Breast epithelium (tissue), 3 donors: ENCODE measurements around the gene HEXIM2.

Experiments used
- POLR2AphosphoS5 ChIP-seq, 3 donors: sonication (generic); formaldehyde crosslinking; IDR thresholded peaks; one replicate each; pipeline ENCODE4 v1.6.1; 2017; ENCODE audit warnings: antibody characterized with exemption in 3 of 3
- TF ChIP-seq, protein P1 (sequence below), 3 donors: fragments of 450-650 bp; IDR thresholded peaks; one replicate each; pipeline ENCODE4 v1.5.1; 2016 to 2017; ENCODE audit warnings: antibody characterized with exemption in 3 of 3, mild to moderate bottlenecking in 3 of 3, moderate library complexity in 3 of 3

DNA sequence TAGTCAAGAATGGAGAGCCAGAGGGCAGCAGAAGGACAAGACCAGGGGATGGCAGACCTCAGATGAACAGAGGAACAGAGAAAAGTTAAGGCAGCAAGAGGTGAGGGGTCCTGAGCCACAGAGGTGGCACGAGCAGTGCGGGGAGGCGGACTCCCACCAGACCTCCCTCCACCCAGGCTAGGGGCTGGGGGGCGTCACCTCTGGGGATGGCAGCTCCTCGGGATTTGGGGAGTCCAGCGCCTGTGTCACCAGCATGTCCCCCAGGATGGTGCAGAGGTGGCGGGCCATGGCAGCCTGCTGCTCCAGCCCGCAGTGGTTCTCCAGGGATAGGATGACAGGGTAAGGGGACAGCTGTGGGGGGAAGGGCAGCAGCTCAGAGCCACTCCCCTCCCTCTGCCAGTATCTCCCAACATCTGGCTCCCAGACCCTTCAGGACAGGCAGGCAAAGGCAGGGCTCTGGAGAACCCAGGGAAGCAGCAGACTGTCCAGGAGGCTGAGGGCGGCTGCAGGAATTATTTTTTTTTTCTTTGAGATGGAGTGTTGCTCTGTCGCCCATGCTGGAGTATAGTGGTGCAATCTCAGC, 45.1 kb upstream of the HEXIM2 start:
- TF ChIP-seq, protein P1, sequence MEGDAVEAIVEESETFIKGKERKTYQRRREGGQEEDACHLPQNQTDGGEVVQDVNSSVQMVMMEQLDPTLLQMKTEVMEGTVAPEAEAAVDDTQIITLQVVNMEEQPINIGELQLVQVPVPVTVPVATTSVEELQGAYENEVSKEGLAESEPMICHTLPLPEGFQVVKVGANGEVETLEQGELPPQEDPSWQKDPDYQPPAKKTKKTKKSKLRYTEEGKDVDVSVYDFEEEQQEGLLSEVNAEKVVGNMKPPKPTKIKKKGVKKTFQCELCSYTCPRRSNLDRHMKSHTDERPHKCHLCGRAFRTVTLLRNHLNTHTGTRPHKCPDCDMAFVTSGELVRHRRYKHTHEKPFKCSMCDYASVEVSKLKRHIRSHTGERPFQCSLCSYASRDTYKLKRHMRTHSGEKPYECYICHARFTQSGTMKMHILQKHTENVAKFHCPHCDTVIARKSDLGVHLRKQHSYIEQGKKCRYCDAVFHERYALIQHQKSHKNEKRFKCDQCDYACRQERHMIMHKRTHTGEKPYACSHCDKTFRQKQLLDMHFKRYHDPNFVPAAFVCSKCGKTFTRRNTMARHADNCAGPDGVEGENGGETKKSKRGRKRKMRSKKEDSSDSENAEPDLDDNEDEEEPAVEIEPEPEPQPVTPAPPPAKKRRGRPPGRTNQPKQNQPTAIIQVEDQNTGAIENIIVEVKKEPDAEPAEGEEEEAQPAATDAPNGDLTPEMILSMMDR (IDR thresholded peaks at IDR 0.05), result no peak
- no peak for TF ChIP-seq POLR2AphosphoS5 (IDR thresholded peaks at IDR 0.05)
